GM23338 (cell line): Measurements from ENCODE around the gene COL5A2. TPM values are rescaled to one million over a fixed set of nuclear protein-coding genes. Genes with fewer than 3 reads are reported as not detected.

Experiments
- ATAC-seq: fragments of 200-7000 bp; cut with Tn5 transposase; 3 replicates; pipeline ENCODE4 v1.9.1; 2020
- DNase-seq: peaks from one replicate; pipeline ENCODE4 v3.0.0-alpha.2; 2015; ENCODE audit warnings: low spot score
- H2AFZ ChIP-seq: fragments of 200-600 bp; sonication (generic); 2 replicates; pipeline ENCODE4 v1.8.0; 2016; ENCODE audit warnings: antibody characterized with exemption, mild to moderate bottlenecking, moderate library complexity
- H3F3A ChIP-seq: fragments of 200-600 bp; sonication (generic); replicated peaks from 2 replicates; pipeline ENCODE4 v1.8.0; 2017; ENCODE audit warnings: antibody characterized with exemption, mixed run types, low read depth
- H3K27ac ChIP-seq: fragments of 200-600 bp; sonication (generic); 2 replicates; pipeline ENCODE4 v1.6.1; 2016; ENCODE audit warnings: low read depth
- H3K27me3 ChIP-seq: fragments of 200-600 bp; sonication (generic); 2 replicates; pipeline ENCODE4 v1.8.0; 2016; ENCODE audit warnings: mild to moderate bottlenecking, mixed run types, moderate library complexity; ENCODE audit not compliant: insufficient read depth
- H3K36me3 ChIP-seq: fragments of 200-600 bp; sonication (generic); 2 replicates; pipeline ENCODE4 v1.8.0; 2016; ENCODE audit warnings: mild to moderate bottlenecking; ENCODE audit not compliant: insufficient read depth
- H3K4me1 ChIP-seq: fragments of 200-600 bp; sonication (generic); 2 replicates; pipeline ENCODE4 v1.8.0; 2016; ENCODE audit warnings: mild to moderate bottlenecking, moderate library complexity; ENCODE audit not compliant: insufficient read depth
- H3K4me2 ChIP-seq: fragments of 200-600 bp; sonication (generic); 2 replicates; pipeline ENCODE4 v1.7.1; 2017; ENCODE audit warnings: mixed run types
- H3K4me3 ChIP-seq: fragments of 200-600 bp; sonication (generic); 2 replicates; pipeline ENCODE4 v1.6.1; 2016; ENCODE audit warnings: mixed run types
- H3K79me2 ChIP-seq: fragments of 200-600 bp; sonication (generic); replicated peaks from 2 replicates; pipeline ENCODE4 v1.8.0; 2017; ENCODE audit warnings: mild to moderate bottlenecking; ENCODE audit not compliant: insufficient read depth
- H3K9me2 ChIP-seq: fragments of 200-600 bp; sonication (generic); 2 replicates; pipeline ENCODE4 v1.8.0; 2017; ENCODE audit not compliant: insufficient read depth
- H4K20me1 ChIP-seq: fragments of 200-600 bp; sonication (generic); replicated peaks from 2 replicates; pipeline ENCODE4 v1.8.0; 2017; ENCODE audit warnings: mild to moderate bottlenecking; ENCODE audit not compliant: insufficient read depth
- H3K27ac Mint-ChIP-seq: 2 replicates; pipeline ENCODE4 v1.8.0; 2020; ENCODE audit warnings: inconsistent platforms, mild to moderate bottlenecking, moderate library complexity, mixed read lengths
- H3K27me3 Mint-ChIP-seq: 3 replicates; pipeline ENCODE4 v1.8.0; 2022; ENCODE audit warnings: low read depth, mild to moderate bottlenecking, moderate library complexity, mixed read lengths, inconsistent platforms; ENCODE audit not compliant: insufficient read depth, poor library complexity
- H3K36me3 Mint-ChIP-seq: 3 replicates; pipeline ENCODE4 v1.8.0; 2021; ENCODE audit warnings: low read depth, mild to moderate bottlenecking, inconsistent platforms, moderate library complexity, mixed read lengths
- H3K4me1 Mint-ChIP-seq: 3 replicates; pipeline ENCODE4 v1.8.0; 2020; ENCODE audit warnings: mild to moderate bottlenecking, inconsistent platforms, mixed read lengths
- H3K4me3 Mint-ChIP-seq: 3 replicates; pipeline ENCODE4 v1.8.0; 2021; ENCODE audit warnings: moderate library complexity, mild to moderate bottlenecking, inconsistent platforms, mixed read lengths
- H3K9me3 Mint-ChIP-seq: 3 replicates; pipeline ENCODE4 v1.8.0; 2020; ENCODE audit warnings: moderate library complexity, mild to moderate bottlenecking, inconsistent platforms, mixed read lengths
- CTCF ChIP-seq, 2 experiments: fragments of 200-600 bp in 1 of 2; sonication (generic) in 1 of 2; conservative IDR thresholded peaks; 2 replicates each; pipeline versions ENCODE4 v1.5.1 to v1.6.1; 2016 to 2017; ENCODE audit warnings: antibody characterized with exemption in 2 of 2, low read depth in 2 of 2, mild to moderate bottlenecking in 2 of 2, moderate library complexity in 1 of 2
- EZH2phosphoT487 ChIP-seq: fragments of 200-600 bp; sonication (generic); IDR thresholded peaks from one replicate; pipeline ENCODE4 v1.8.1; 2018; ENCODE audit warnings: antibody characterized with exemption; ENCODE audit not compliant: unreplicated experiment
- JUNB ChIP-seq: IDR thresholded peaks from one replicate; pipeline ENCODE4 v1.6.1; 2016; ENCODE audit warnings: antibody characterized with exemption; ENCODE audit not compliant: unreplicated experiment
- NANOG ChIP-seq: IDR thresholded peaks from 2 replicates; pipeline ENCODE4 v1.6.1; 2016; ENCODE audit warnings: antibody characterized with exemption, borderline replicate concordance
- REST ChIP-seq: IDR thresholded peaks from one replicate; pipeline ENCODE4 v1.6.1; 2018; ENCODE audit warnings: antibody characterized with exemption; ENCODE audit not compliant: unreplicated experiment
- ZNF331 ChIP-seq: fragments of 250-450 bp; sonication (Bioruptor Pico); IDR thresholded peaks from 2 replicates; pipeline ENCODE4 v1.5.0; 2020; ENCODE audit warnings: low read depth, mild to moderate bottlenecking, moderate library complexity
- ZNF462 ChIP-seq: fragments of 250-450 bp; sonication (Bioruptor Pico); IDR thresholded peaks from 2 replicates; pipeline ENCODE4 v1.5.0; 2020; ENCODE audit warnings: mild to moderate bottlenecking, moderate library complexity
- polyA plus RNA-seq: library from polyadenylated mRNA; unstranded; fragments of >200 nt; fragmentation: Nextera tagmentation; extraction: Ambion mirVana; gene quantifications from 2 replicates; pipeline ENCODE4 v1.2.1, GENCODE V29; 2016
- total RNA-seq: library from RNA; depleted of rRNA; stranded (reverse); fragments of >200 nt; shearing (Covaris generic); gene quantifications from 2 replicates; pipeline ENCODE4 v1.2.3, GENCODE V29; 2014

Gene COL5A2
- total and polyA plus RNA-seq, 2 experiments from 2014 or later, result 6.7 to 19.7 TPM

- ATAC-seq (no peak), DNase-seq (no peak)
- Histone ChIP-seq H3K27me3 (no peaks in the 10 kb centered on the region), H3K36me3 (no peaks in the 10 kb centered on the region), H3K4me3 (no peak overlapping the region), H3K9me2 (no peaks in the 10 kb centered on the region), H3F3A (no peaks in the 10 kb centered on the region), H3K79me2 (no peaks in the 10 kb centered on the region), H2AFZ (no peak overlapping the region), H3K4me1 (no peaks in the 10 kb centered on the region), H4K20me1 (no peaks in the 10 kb centered on the region), H3K27ac (no peak overlapping the region), H3K4me2 (no peak overlapping the region)
- Mint-ChIP-seq H3K9me3 (no peaks in the 10 kb centered on the region), H3K27me3 (peaks cover 1% of the 10 kb centered on the region), H3K27ac (no peak overlapping the region), H3K4me1 (peaks cover 2% of the 10 kb centered on the region; the same call in 2 of the 3 replicates), H3K36me3 (no peaks in the 10 kb centered on the region), H3K4me3 (no peak overlapping the region)
- TF ChIP-seq EZH2phosphoT487 (no peak), JUNB (no peak), NANOG (no peak), REST (no peak), CTCF (conservative IDR thresholded peaks at IDR 0.05; ENCODE audit: low read depth in 2 of 2) (no peak), ZNF331 (CRISPR knock-in tag) (no peak), ZNF462 (CRISPR knock-in tag) (no peak)
These were observed 42.0 kb downstream of the COL5A2 start for GRCh38 chr2:189137519-189137918.
